GM23248 (cell line): ENCODE results near the gene TENM3.

Experiments
- EZH2 ChIP-seq: fragments of 200-600 bp; sonication (generic); IDR thresholded peaks from 2 replicates; pipeline ENCODE4 v1.6.1; 2018; ENCODE audit warnings: antibody characterized with exemption, mild to moderate bottlenecking; ENCODE audit not compliant: insufficient read depth, poor library complexity, severe bottlenecking
- EZH2phosphoT487 ChIP-seq: fragments of 200-600 bp; sonication (generic); IDR thresholded peaks from 2 replicates; pipeline ENCODE4 v1.6.1; 2018; ENCODE audit warnings: antibody characterized with exemption, moderate library complexity, mild to moderate bottlenecking, low read depth; ENCODE audit not compliant: insufficient read depth

DNA sequence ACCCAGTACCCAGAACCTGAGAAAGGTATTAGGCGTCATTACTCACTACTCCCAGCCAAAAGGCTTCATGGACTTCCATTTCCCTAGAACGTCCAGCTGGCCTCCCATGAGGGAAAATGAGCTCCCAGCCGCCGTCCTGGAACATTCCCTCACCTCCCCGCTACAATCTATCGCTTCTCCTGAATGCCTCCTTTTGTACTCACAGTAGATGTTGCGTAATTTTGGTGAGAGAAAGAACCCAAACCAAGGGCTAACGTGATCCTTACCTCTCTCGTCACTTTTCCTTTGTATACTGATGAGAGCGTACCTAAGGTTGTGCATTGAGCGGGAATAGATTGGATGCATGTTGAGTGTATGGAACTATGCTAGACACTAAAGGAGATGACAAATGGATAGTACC is 161.9 kb downstream of the TENM3 start:
- TF ChIP-seq EZH2 (no peak), EZH2phosphoT487 (no peak)
